ENCODE results near the gene CCNDBP1. TPM values are rescaled to one million over a fixed set of nuclear protein-coding genes. Genes with fewer than 3 reads are reported as not detected.

The CCNDBP1 gene
- total RNA-seq, 2 experiments from 2014 or later = 92.3 to 103 TPM

GRCh38 chr15:43246261-43246774, 61.1 kb downstream of the CCNDBP1 start:
- ATAC-seq (ENCODE audit: poor library complexity) (no peak), DNase-seq (no peak)
- Histone ChIP-seq H3K36me3 (ENCODE audit: insufficient read depth, low read length) (no peaks in the 10 kb centered on the region), H3K4me3 (ENCODE audit: low read length) (no peak overlapping the region), H3K4me1 (ENCODE audit: insufficient read depth, low read length) (no peaks in the 10 kb centered on the region), H3K27ac (ENCODE audit: low read depth in 1 of 2, low read length in 2 of 2) (no peak overlapping the region), H3K9me3 (ENCODE audit: control insufficient read depth in 1 of 2, insufficient read depth in 1 of 2, low read length in 2 of 2) (no peaks in the 10 kb centered on the region), H3K27me3 (ENCODE audit: control insufficient read depth in 1 of 2, insufficient read depth in 2 of 2, low read length in 2 of 2) (no peaks in the 10 kb centered on the region)
- no peaks in the 10 kb centered on the region for H3K9me3 Mint-ChIP-seq
- intact Hi-C loops (cut with DNase I, micrococcal nuclease) = no loop called here
- no peak overlapping the region for H3K4me3 Mint-ChIP-seq
- POLR2A ChIA-PET = no interaction called here
- H3K27me3 Mint-ChIP-seq = peaks cover 4% of the 10 kb centered on the region
- H3K27ac Mint-ChIP-seq = no peak overlapping the region
- no peaks in the 10 kb centered on the region for H3K36me3 Mint-ChIP-seq (ENCODE audit: low read depth)
- TF ChIP-seq, protein P1, sequence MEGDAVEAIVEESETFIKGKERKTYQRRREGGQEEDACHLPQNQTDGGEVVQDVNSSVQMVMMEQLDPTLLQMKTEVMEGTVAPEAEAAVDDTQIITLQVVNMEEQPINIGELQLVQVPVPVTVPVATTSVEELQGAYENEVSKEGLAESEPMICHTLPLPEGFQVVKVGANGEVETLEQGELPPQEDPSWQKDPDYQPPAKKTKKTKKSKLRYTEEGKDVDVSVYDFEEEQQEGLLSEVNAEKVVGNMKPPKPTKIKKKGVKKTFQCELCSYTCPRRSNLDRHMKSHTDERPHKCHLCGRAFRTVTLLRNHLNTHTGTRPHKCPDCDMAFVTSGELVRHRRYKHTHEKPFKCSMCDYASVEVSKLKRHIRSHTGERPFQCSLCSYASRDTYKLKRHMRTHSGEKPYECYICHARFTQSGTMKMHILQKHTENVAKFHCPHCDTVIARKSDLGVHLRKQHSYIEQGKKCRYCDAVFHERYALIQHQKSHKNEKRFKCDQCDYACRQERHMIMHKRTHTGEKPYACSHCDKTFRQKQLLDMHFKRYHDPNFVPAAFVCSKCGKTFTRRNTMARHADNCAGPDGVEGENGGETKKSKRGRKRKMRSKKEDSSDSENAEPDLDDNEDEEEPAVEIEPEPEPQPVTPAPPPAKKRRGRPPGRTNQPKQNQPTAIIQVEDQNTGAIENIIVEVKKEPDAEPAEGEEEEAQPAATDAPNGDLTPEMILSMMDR (IDR thresholded peaks at IDR 0.05) = no peak
- CTCF ChIA-PET = no interaction called here
- no peaks in the 10 kb centered on the region for H3K4me1 Mint-ChIP-seq (ENCODE audit: low read depth)

Other genes with a start within 250 kb of the CCNDBP1 start
- gene UBR1, start 79.4 kb upstream of the CCNDBP1 start, total RNA-seq = 10 to 100 TPM; 42.6 to 45.9 TPM
- 10 to 100 TPM; 17.5 to 22.5 TPM for gene TMEM62, start 51.8 kb upstream of the CCNDBP1 start, total RNA-seq
- not detected for gene EPB42, start 35.6 kb downstream of the CCNDBP1 start, total RNA-seq
- not detected for gene TGM5, start 81.5 kb downstream of the CCNDBP1 start, total RNA-seq
- not detected for gene TGM7, start 116.9 kb downstream of the CCNDBP1 start, total RNA-seq
- 1 to 10 TPM; 5.8 to 5.9 TPM for gene LCMT2, start 145.2 kb downstream of the CCNDBP1 start, total RNA-seq
- 1 to 10 TPM; 7.1 to 7.4 TPM for gene ZSCAN29, start 185.6 kb downstream of the CCNDBP1 start, total RNA-seq
- 1 to 10 TPM; 4.1 to 5.9 TPM for gene TUBGCP4, start 185.7 kb downstream of the CCNDBP1 start, total RNA-seq